PC-9 (cell line): ENCODE measurements around the gene RC3H2.

Experiments
- EZH2 ChIP-seq: fragments of 200-600 bp; sonication (generic); IDR thresholded peaks from 2 replicates; pipeline ENCODE4 v1.8.0; 2017; ENCODE audit warnings: antibody characterized with exemption, low read depth
- TF ChIP-seq, protein P1 (sequence below): fragments of 200-600 bp; sonication (generic); conservative IDR thresholded peaks from 2 replicates; pipeline ENCODE4 v1.6.1; 2017; ENCODE audit warnings: mixed run types, antibody characterized with exemption, mild to moderate bottlenecking, moderate library complexity

- TF ChIP-seq, protein P1, sequence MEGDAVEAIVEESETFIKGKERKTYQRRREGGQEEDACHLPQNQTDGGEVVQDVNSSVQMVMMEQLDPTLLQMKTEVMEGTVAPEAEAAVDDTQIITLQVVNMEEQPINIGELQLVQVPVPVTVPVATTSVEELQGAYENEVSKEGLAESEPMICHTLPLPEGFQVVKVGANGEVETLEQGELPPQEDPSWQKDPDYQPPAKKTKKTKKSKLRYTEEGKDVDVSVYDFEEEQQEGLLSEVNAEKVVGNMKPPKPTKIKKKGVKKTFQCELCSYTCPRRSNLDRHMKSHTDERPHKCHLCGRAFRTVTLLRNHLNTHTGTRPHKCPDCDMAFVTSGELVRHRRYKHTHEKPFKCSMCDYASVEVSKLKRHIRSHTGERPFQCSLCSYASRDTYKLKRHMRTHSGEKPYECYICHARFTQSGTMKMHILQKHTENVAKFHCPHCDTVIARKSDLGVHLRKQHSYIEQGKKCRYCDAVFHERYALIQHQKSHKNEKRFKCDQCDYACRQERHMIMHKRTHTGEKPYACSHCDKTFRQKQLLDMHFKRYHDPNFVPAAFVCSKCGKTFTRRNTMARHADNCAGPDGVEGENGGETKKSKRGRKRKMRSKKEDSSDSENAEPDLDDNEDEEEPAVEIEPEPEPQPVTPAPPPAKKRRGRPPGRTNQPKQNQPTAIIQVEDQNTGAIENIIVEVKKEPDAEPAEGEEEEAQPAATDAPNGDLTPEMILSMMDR, result no peak
- TF ChIP-seq EZH2, result no peak
Measured at GRCh38 chr9:122912964-122913673, 8.0 kb upstream of the RC3H2 start, which contains the start of gene ZBTB6.
